Erythroblast (primary cell): ENCODE results near the gene CRB3.

Experiments
- GATA1 ChIP-seq: IDR thresholded peaks from 2 replicates; pipeline ENCODE4 v1.6.1; 2011; ENCODE audit warnings: low read depth, mild to moderate bottlenecking, control low read depth, low read length, moderate library complexity
- POLR2A ChIP-seq: IDR thresholded peaks from 2 replicates; pipeline ENCODE4 v1.6.1; 2011; ENCODE audit warnings: mild to moderate bottlenecking, low read length

GRCh38 chr19:6417713-6418561 lies 46.1 kb upstream of the CRB3 start:
- TF ChIP-seq POLR2A (no peak), GATA1 (no peak)
